Stimulated activated naive CD4-positive, alpha-beta T cell (primary cell): ENCODE measurements around the gene NDUFC1.
"Not testable (repeated sequence)": the region's sequence is repeated elsewhere in the genome, so short reads cannot be mapped to it uniquely, and the experiment has no call there.

Experiments used
- DNase-seq, 6 experiments: peaks; one replicate each; lab custom pipeline; 2025; lab: John Stamatoyannopoulos, UW

NDUFC1 gene

GRCh38 chr4:139301821-139302611 lies at the start of gene NDUFC1:
NDUFC1 (minus strand) TSS chr4:139302477; CDS start chr4:139295798, 6,679 bp downstream.
- peak; percentile 54 to 74 (median 64) for DNase-seq

- no peak for DNase-seq
These were observed 35.3 kb upstream of the NDUFC1 start for GRCh38 chr4:139337612-139338011.

GRCh38 chr4:139333046-139333445 lies 30.8 kb upstream of the NDUFC1 start:
- DNase-seq = no peak

GRCh38 chr4:139331185-139331584 lies 28.9 kb upstream of the NDUFC1 start:
- DNase-seq = no peak

- no peak for DNase-seq
These were observed 28.0 kb upstream of the NDUFC1 start for GRCh38 chr4:139330283-139330682.

GRCh38 chr4:139329665-139330200 lies 27.5 kb upstream of the NDUFC1 start:
- DNase-seq = no peak

GRCh38 chr4:139324620-139325019 lies 22.3 kb upstream of the NDUFC1 start:
- DNase-seq = no peak

- not testable (repeated sequence) for DNase-seq
These were observed 20.3 kb upstream of the NDUFC1 start for GRCh38 chr4:139322541-139322940.

- not testable (repeated sequence) for DNase-seq
These were observed 19.8 kb upstream of the NDUFC1 start for GRCh38 chr4:139322070-139322469.

GRCh38 chr4:139319571-139319970 lies 17.3 kb upstream of the NDUFC1 start:
- no peak for DNase-seq

- DNase-seq = no peak
These were observed 15.4 kb upstream of the NDUFC1 start for GRCh38 chr4:139317635-139318034.

GRCh38 chr4:139316733-139317132 lies 14.5 kb upstream of the NDUFC1 start:
- no peak for DNase-seq

- DNase-seq = no peak
These were observed 13.0 kb upstream of the NDUFC1 start for GRCh38 chr4:139315221-139315675.

- DNase-seq = peak in 2 of 6 experiments; percentile 5 to 17
These were observed 11.9 kb upstream of the NDUFC1 start for GRCh38 chr4:139314047-139314800.

GRCh38 chr4:139313414-139313813 lies 11.1 kb upstream of the NDUFC1 start:
- not testable (repeated sequence) for DNase-seq

GRCh38 chr4:139312552-139313332 lies 10.5 kb upstream of the NDUFC1 start:
- no peak for DNase-seq

GRCh38 chr4:139311909-139312308 lies 9.6 kb upstream of the NDUFC1 start:
- DNase-seq = no peak

GRCh38 chr4:139304920-139305319 lies 2.6 kb upstream of the NDUFC1 start:
- DNase-seq = no peak

GRCh38 chr4:139301113-139301820 lies 1.0 kb downstream of the NDUFC1 start, which contains the start of gene NAA15:
NAA15 (plus strand) TSS chr4:139301505; CDS start chr4:139301778, 273 bp downstream.
- DNase-seq = peak; percentile 95 to 98 (median 97)

- DNase-seq = no peak
These were observed 1.7 kb downstream of the NDUFC1 start for GRCh38 chr4:139300431-139301112.

- no peak for DNase-seq
These were observed 2.7 kb downstream of the NDUFC1 start for GRCh38 chr4:139299536-139299935.
